CD4-positive, alpha-beta T cell treated with Interleukin-4 for 4 hours (primary cell): ENCODE results near the gene SAG.
"Not testable (repeated sequence)": the region's sequence is repeated elsewhere in the genome, so short reads cannot be mapped to it uniquely, and the experiment has no call there.

ENCODE experiments used
- DNase-seq: peaks from one replicate; pipeline ENCODE4 v3.0.0-alpha.2; 2020

Gene SAG

GRCh38 chr2:233334915-233335314 lies 27.3 kb downstream of the SAG start:
- no peak for DNase-seq

- not testable (repeated sequence) for DNase-seq
Observed at GRCh38 chr2:233336091-233336490, 28.5 kb downstream of the SAG start.

GRCh38 chr2:233336541-233336940 lies 28.9 kb downstream of the SAG start:
- DNase-seq = no peak

GRCh38 chr2:233338046-233338445 lies 30.4 kb downstream of the SAG start:
- no peak for DNase-seq

GRCh38 chr2:233338812-233339368 lies 31.3 kb downstream of the SAG start:
- DNase-seq = no peak

GRCh38 chr2:233339427-233339826 lies 31.8 kb downstream of the SAG start:
- no peak for DNase-seq

GRCh38 chr2:233341296-233341695 lies 33.7 kb downstream of the SAG start:
- DNase-seq = no peak

- no peak for DNase-seq
Observed at GRCh38 chr2:233342301-233342700, 34.7 kb downstream of the SAG start.

GRCh38 chr2:233343171-233343705 lies 35.6 kb downstream of the SAG start:
- no peak for DNase-seq

GRCh38 chr2:233346376-233346775 lies 38.8 kb downstream of the SAG start:
- DNase-seq = no peak

- DNase-seq = no peak
Observed at GRCh38 chr2:233346930-233347329, 39.3 kb downstream of the SAG start.

GRCh38 chr2:233349005-233349998 lies 41.7 kb downstream of the SAG start:
- DNase-seq = no peak

GRCh38 chr2:233350708-233351107 lies 43.1 kb downstream of the SAG start:
- peak; percentile 52 for DNase-seq

- DNase-seq = no peak
Observed at GRCh38 chr2:233351423-233351822, 43.8 kb downstream of the SAG start.

GRCh38 chr2:233352141-233352842 lies 44.7 kb downstream of the SAG start:
- no peak for DNase-seq

GRCh38 chr2:233353101-233353768 lies 45.6 kb downstream of the SAG start:
- no peak for DNase-seq

GRCh38 chr2:233353769-233354499 lies 46.3 kb downstream of the SAG start, which contains the start of gene DGKD:
TSS of gene DGKD (plus strand) at chr2:233354494. CDS start at chr2:233354519, 25 bp downstream.
- peak; percentile 60 for DNase-seq

GRCh38 chr2:233354500-233354924 lies 46.9 kb downstream of the SAG start:
- DNase-seq = no peak

GRCh38 chr2:233354971-233355574 lies 47.5 kb downstream of the SAG start:
- DNase-seq = no peak

GRCh38 chr2:233355916-233356315 lies 48.3 kb downstream of the SAG start:
- no peak for DNase-seq

GRCh38 chr2:233356546-233357308 lies 49.1 kb downstream of the SAG start:
- DNase-seq = no peak
